HepG2 (cell line): ENCODE data around the gene HSFX1.
"Not testable (repeated sequence)": the region's sequence is repeated elsewhere in the genome, so short reads cannot be mapped to it uniquely, and the experiment has no call there.

Experiments
- BRCA1 ChIP-seq: sonication (generic); formaldehyde crosslinking; IDR thresholded peaks from 2 replicates; pipeline ENCODE4 v1.4.0; 2020; ENCODE audit warnings: missing genetic modification reagents
- CHD2 ChIP-seq: IDR thresholded peaks from 2 replicates; pipeline ENCODE4 v1.6.1; 2011; ENCODE audit warnings: low read depth, low read length, improper control_type of control experiment
- ELF1 ChIP-seq: sonication (generic); formaldehyde crosslinking; IDR thresholded peaks from 2 replicates; pipeline ENCODE4 v1.4.0; 2020; ENCODE audit warnings: missing genetic modification reagents
- HNRNPH1 ChIP-seq: fragments of 200-400 bp; formaldehyde crosslinking; optimal IDR thresholded peaks from 2 replicates; pipeline ENCODE3; 2017; ENCODE audit warnings: mild to moderate bottlenecking, low read depth, low read length
- MAZ ChIP-seq, 2 experiments: sonication (generic) in 1 of 2; formaldehyde crosslinking in 1 of 2; IDR thresholded peaks; 2 replicates each; pipeline versions ENCODE4 v1.5.0 to v1.6.1; 2012 to 2020; ENCODE audit warnings: low read depth in 2 of 2, mild to moderate bottlenecking in 2 of 2, borderline replicate concordance in 1 of 2, improper control_type of control experiment in 1 of 2, low read length in 1 of 2, missing genetic modification reagents in 1 of 2, moderate library complexity in 1 of 2
- MTA3 ChIP-seq: sonication (generic); formaldehyde crosslinking; IDR thresholded peaks from 2 replicates; pipeline ENCODE4 v1.4.0; 2020; ENCODE audit warnings: missing genetic modification reagents
- POLR2A ChIP-seq, 2 experiments: IDR thresholded peaks; 2 replicates each; pipeline ENCODE4 v1.6.1; 2011; ENCODE audit warnings: low read depth in 2 of 2, low read length in 2 of 2, mild to moderate bottlenecking in 1 of 2, moderate library complexity in 1 of 2; ENCODE audit not compliant: insufficient read depth in 1 of 2
- PTBP1 ChIP-seq: fragments of 200-400 bp; formaldehyde crosslinking; IDR thresholded peaks from 2 replicates; pipeline ENCODE4 v1.6.1; 2018; ENCODE audit warnings: low read length, low read depth; ENCODE audit not compliant: poor library complexity, severe bottlenecking
- SMAD3 ChIP-seq: sonication (generic); formaldehyde crosslinking; IDR thresholded peaks from 2 replicates; pipeline ENCODE4 v1.4.0; 2020; ENCODE audit warnings: missing genetic modification reagents
- ZNF670 ChIP-seq: sonication (generic); formaldehyde crosslinking; IDR thresholded peaks from 2 replicates; pipeline ENCODE4 v1.8.0; 2022; ENCODE audit warnings: mild to moderate bottlenecking, missing genetic modification reagents, borderline replicate concordance
- ZNF672 ChIP-seq: sonication (generic); formaldehyde crosslinking; IDR thresholded peaks from 2 replicates; pipeline ENCODE4 v1.8.1; 2022; ENCODE audit warnings: missing genetic modification reagents
- TF ChIP-seq, protein P1 (sequence below): sonication (generic); formaldehyde crosslinking; IDR thresholded peaks from 2 replicates; pipeline ENCODE4 v1.4.0; 2020; ENCODE audit warnings: missing genetic modification reagents

DNA sequence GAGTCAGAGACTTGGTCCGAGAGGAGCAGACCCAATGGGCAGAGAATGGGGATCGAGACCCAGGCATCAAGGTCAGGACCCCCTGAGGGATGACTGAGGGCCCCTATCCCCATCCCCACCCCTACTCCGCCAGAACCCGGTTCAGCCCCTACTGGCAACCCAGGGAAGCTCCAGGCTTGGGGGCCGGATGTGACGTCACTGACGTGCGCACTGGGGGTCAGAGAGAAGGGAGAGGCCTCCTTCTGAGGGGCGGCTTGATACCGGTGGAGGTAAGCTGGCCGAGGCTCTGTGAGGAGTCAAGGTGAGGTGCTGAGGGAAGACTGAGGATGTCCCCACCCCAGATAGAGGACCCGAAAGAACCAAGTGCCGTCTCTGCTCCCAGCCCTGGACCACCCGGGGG is 7.9 kb downstream of the HSFX1 start, which contains the start of gene MAGEA9:
- not testable (repeated sequence) for TF ChIP-seq ZNF672; SMAD3 (CRISPR knock-in tag); HNRNPH1; ZNF670 (CRISPR knock-in tag); ELF1 (CRISPR knock-in tag); BRCA1 (CRISPR knock-in tag); PTBP1; MTA3; POLR2A (IDR thresholded peaks at IDR 0.05; ENCODE audit: insufficient read depth in 1 of 2, low read depth in 2 of 2, low read length in 2 of 2); MAZ (IDR thresholded peaks at IDR 0.05; ENCODE audit: borderline replicate concordance, low read depth, low read length); MAZ (CRISPR knock-in tag; IDR thresholded peaks at IDR 0.05; ENCODE audit: low read depth); CHD2
- TF ChIP-seq, protein P1, sequence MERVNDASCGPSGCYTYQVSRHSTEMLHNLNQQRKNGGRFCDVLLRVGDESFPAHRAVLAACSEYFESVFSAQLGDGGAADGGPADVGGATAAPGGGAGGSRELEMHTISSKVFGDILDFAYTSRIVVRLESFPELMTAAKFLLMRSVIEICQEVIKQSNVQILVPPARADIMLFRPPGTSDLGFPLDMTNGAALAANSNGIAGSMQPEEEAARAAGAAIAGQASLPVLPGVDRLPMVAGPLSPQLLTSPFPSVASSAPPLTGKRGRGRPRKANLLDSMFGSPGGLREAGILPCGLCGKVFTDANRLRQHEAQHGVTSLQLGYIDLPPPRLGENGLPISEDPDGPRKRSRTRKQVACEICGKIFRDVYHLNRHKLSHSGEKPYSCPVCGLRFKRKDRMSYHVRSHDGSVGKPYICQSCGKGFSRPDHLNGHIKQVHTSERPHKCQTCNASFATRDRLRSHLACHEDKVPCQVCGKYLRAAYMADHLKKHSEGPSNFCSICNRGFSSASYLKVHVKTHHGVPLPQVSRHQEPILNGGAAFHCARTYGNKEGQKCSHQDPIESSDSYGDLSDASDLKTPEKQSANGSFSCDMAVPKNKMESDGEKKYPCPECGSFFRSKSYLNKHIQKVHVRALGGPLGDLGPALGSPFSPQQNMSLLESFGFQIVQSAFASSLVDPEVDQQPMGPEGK = not testable (repeated sequence)
